ENCODE results near the gene CELF2.
"Not testable (repeated sequence)": the region's sequence is repeated elsewhere in the genome, so short reads cannot be mapped to it uniquely, and the experiment has no call there.

Gene CELF2

DNA sequence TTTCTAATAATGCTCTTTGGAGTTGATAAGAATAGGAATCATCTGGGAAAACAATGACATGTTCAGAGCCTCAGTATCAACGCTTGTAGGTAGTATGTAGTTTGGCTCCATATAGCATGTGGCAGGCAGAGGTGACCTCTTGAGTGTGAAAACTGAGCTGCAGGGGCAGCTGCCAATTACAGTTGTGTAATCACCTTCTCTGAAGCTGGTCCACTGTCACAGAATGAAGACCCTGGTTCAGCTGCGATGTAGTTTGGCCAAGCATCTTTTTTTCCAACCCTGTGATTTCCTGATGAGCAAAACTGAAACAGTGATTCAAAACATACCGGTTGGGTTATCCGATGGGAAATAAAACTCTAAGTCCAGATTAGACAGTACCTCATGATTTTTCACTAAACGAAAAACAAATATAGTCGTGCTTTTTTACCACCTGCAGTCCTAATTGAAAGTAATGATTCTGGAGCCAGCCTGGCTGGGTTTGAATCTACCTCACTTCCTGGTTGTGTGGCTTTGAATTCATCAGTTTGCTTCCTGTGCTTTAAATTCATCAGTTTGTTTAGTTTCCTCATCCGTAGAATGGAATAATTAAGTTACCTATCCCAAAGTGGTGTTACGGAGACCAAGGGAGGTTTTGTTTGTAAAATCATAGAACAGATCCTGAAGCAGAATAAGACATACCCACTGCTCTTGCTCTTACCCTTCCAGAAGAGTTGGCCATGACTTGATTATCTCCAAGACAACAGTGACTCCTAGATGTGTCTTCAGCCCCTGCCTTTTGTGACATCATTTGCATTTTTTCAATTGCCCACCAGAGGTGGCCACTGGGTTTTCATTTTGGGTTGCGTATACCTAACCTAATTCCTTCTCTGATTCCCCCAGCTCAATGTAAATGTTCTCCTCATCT, 87.4 kb downstream of the CELF2 start:
- no peak for DNase-seq

DNA sequence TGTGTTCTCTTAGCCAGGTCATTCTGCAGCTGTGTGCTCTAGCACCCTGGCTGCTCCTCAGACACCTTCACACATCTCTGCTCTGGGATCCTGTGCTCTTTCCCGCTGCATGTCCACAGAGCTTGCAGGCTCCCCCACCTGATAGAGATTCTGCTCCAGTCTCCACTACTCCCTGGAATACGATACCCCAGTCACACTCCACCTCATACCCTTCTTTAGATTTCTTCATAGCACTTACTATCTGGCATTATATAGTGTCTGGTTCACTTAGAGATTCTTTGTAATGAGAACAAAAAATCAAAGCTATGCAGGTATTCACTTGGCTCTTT, 88.0 kb downstream of the CELF2 start:
- DNase-seq = no peak

DNA sequence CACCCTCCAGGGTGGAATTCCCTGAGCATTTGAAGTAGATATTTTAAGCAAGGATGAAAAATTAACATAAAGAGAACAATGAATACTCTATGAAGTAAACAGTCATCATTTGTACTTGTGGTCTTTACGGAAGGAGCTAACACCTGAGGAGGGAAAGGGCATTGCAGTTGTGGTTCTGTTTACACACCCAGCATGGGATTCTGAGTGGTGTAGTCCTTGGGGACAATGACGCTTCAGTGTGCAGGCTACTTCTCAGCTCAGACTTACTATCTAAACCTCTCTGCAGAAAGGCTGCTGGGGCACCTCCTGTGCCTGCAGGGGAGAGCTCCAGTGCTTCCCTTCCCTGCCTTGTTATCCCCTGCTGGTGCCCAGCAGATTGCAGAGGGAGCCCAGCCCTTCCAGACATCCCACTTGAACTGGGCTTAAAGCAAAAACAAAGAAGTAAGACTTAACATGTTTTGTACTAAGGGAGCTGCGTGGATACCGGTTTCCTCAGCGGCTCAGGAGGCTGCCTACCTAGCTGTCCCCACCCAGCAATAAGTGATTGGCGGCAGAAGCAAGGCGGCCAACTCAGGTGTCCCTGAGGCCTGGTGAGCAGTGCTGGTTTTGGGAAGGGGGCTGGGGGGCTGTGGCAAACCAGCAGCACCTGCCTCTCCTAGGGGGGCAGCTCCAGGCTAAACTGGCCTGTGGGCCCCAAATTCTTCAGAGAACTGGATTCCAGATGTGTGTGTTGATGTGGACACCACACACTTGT, 89.1 kb downstream of the CELF2 start:
- DNase-seq = no peak

DNA sequence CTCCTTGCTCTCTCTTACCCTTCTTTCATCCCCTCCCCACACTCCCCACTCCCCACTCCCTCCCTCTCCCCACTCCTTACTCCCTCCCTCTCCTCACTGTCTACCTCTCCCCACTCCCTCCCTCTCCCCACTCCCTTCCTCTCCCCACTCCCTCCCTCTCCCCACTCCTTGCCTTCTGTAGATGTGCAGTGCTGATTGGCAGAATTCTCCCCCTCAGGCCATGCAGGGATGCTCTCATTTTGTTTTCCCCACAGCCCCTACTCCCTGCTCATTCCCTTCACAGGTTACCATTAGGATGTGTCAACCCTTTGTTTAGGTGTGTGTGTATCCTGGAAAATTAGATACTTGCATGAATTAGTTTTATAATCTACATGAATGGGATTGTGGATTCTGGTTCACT, 90.3 kb downstream of the CELF2 start:
- DNase-seq = no peak

GRCh38 chr10:11108356-11108755, 90.7 kb downstream of the CELF2 start:
- DNase-seq = no peak

GRCh38 chr10:11109590-11109989, 91.9 kb downstream of the CELF2 start:
- no peak for DNase-seq

GRCh38 chr10:11110539-11110938, 92.9 kb downstream of the CELF2 start:
- DNase-seq = no peak

DNA sequence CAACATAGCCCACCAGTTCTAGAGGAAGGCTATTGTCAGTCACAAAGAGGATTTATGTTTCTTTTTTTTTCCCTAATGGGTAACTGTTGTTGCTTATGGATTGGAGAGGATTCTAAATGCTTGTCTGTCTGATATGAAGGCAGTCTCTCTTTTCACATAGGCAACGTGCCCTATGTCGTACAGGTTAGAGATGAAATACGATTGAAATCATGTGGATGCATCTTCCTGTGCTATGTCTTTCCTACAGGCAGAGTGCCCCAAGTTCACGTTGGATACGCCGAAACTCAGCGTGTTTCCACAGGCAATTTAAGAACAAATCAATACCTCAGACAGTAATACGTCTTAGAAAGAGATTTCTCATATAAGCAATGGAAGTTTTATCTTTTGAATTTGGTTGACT, 93.8 kb downstream of the CELF2 start:
- DNase-seq = no peak

- DNase-seq = no peak
Measured at GRCh38 chr10:11112718-11113117, 95.0 kb downstream of the CELF2 start.

DNA sequence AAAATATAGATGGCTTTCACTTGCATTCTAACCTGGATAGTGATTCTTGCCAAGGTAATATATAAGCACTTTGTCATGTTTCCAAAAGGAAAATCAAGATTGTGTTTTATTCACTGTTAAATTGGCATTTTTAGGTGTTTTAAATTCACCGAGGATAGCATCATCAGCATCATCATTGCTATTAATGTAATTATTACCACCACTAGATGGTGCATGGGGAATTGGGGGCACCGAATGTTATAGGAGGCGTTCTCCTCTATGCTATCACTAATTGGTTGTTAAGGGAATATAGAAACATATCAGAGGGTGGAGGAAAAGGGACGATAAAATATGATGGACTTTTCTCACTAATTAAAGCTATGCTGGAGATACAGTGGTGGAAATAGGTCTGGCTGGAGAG, 95.5 kb downstream of the CELF2 start:
- no peak for DNase-seq

DNA sequence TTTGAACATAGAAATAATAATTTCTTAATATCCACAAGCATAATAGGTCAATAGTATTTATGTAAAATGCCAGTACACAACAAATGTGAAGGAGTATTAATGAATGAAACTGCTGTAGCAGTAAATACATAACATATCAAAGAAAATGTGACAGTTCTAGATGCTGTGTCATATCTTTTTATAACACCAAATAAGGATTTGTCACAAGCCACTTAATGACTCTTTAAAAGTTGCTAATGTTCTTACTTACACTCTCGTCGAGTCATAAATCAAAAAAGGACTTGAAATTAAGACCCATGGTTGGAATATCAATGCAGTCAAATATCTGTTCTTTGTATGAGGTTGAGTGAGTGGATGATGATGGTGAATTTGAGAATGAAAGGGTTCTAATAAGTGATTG, 96.6 kb downstream of the CELF2 start:
- no peak for DNase-seq

- DNase-seq = no peak
Measured at GRCh38 chr10:11115337-11115736, 97.7 kb downstream of the CELF2 start.

DNA sequence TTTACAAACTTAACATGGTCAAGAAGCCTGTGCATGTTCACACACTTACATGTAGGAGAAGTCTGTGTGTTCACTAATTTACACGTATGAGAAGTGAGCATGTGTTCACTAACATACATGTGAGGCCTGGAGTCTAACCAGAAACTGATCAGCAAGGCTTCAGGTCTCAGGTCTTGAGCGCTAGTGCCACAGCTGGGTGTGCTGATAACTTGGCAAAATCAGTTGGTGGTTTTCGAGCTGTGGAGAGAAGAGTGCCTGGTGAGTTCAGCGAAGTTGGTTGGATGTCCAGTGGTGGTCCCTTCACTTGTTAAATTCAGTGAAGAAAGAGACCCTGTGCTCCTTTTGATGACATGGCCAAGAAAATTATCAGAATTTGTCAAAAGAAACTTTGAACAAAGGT, 98.7 kb downstream of the CELF2 start:
- no peak for DNase-seq

DNA sequence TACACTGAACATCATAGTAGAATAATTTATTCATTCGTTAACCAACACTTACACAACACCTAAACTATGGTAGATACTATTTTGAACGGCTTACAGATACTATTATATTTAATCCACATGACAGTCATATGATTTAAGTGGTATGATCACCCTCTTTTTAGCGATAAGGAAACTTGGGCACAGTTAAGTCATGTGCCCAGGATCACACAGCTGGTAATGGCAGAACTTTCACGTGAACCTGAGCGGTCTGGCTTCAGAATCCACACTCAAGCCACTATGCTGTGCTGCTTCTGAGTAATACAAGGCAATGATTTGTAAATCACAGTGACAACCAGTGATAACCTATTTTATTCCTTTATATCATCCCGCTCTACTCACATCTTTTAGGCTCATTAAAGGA, 99.1 kb downstream of the CELF2 start:
- no peak for DNase-seq

- no peak for DNase-seq
Measured at GRCh38 chr10:11118686-11119085, 101.0 kb downstream of the CELF2 start.

DNA sequence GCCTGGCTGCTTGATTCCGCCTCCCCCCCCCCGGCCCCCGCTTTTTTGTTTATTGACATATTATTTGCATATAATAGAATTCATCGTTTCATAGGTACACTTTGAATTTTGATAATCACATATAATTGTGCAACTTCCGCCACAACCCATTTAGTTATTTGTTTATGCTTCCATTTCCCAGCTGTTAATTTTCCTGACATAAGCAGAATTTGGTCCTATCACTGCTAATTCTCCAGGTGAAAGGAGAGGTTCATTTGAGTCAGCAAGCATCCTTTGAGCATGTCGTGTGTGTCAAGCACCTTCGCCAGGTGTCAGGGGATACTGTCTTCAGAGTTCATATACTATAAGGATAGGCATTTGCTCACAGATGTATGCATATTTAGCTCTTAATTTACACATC, 102.2 kb downstream of the CELF2 start:
- no peak for DNase-seq

DNA sequence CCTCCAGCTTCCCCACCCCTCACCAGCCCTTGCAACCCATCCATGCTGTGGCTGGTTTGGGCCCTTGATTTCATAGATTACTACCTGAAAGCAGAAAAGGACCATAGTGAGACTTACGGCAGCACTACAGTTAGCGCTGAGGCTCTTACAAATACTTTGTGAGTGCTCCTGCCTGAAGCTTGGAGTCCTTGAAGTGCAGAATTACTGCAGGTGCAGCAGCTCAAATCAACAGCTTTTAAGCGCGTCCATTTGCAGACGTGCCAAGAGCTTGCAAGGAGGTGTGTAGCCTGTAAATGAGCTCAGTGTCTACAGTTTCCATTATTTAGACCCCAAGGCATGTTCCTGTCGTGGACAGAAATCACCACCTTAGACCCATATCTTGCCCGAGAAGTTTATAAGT, 103.0 kb downstream of the CELF2 start:
- DNase-seq = no peak

DNA sequence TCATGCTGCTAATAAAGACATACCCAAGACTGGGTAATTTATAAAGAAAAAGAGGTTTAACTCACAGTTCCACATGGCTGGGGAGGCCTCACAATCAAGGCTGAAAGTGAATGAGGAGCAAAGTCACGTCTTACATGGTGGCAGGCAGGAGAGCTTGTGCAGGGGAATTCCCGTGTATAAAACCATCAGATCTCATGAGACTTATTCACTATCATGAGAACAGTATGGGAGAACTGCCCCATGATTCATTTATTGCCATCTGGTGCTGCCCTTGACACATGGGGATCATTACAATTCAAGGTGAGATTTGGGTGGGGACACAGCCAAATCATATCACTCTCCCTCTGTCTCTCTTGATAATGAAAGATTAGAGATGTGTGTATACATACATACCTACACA, 106.2 kb downstream of the CELF2 start:
- DNase-seq = not testable (repeated sequence)

GRCh38 chr10:11125004-11125403, 107.3 kb downstream of the CELF2 start:
- no peak for DNase-seq

- DNase-seq = not testable (repeated sequence)
Measured at GRCh38 chr10:11127017-11127416, 109.3 kb downstream of the CELF2 start.

- no peak for DNase-seq
Measured at GRCh38 chr10:11131112-11131639, 113.5 kb downstream of the CELF2 start.

DNA sequence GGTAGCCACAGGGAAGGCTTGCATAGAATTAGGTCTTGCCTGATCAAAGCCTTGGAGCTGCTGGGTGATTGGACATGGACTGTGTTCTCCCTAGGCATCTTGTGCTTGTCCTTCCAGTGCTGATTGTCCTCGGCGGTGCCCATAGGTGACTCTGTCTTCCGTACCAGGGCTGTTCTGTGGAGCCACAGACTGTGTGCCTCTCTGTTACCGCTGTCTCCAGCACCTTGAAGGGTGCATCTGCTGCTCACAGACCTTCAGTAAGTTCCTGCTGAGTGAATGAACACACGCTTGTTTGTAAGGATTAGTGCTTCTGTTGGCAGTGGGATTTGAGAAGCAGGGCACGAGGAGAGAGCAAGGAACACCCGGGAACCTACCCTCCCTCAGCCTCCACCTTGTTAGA, 116.7 kb downstream of the CELF2 start:
- DNase-seq = no peak

GRCh38 chr10:11135709-11136108, 118.0 kb downstream of the CELF2 start:
- DNase-seq = no peak

- no peak for DNase-seq
Measured at GRCh38 chr10:11138314-11139033, 120.8 kb downstream of the CELF2 start.
